Karpas-422 (cell line): ENCODE data around the gene SEL1L3. TPM values are rescaled to one million over a fixed set of nuclear protein-coding genes. Genes with fewer than 3 reads are reported as not detected.

Experiments used
- DNase-seq: peaks from one replicate; pipeline ENCODE4 v3.0.0-alpha.2; 2015
- H2AFZ ChIP-seq: fragments of 200-600 bp; sonication (generic); 2 replicates; pipeline ENCODE4 v1.6.1; 2014; ENCODE audit warnings: antibody characterized with exemption, low read length, mixed read lengths
- H3K27ac ChIP-seq: fragments of 200-600 bp; sonication (generic); 2 replicates; pipeline ENCODE4 v1.5.1; 2014; ENCODE audit warnings: mild to moderate bottlenecking, low read length, moderate library complexity
- H3K27me3 ChIP-seq: fragments of 200-600 bp; sonication (generic); 2 replicates; pipeline ENCODE4 v1.6.1; 2014; ENCODE audit warnings: low read length, mixed read lengths
- H3K36me3 ChIP-seq: fragments of 200-600 bp; sonication (generic); 2 replicates; pipeline ENCODE4 v1.6.1; 2014; ENCODE audit warnings: low read length, mixed read lengths; ENCODE audit not compliant: insufficient read depth
- H3K4me1 ChIP-seq: fragments of 200-600 bp; sonication (generic); 2 replicates; pipeline ENCODE4 v1.6.1; 2014; ENCODE audit warnings: mild to moderate bottlenecking, low read length, mixed read lengths
- H3K4me2 ChIP-seq: fragments of 200-600 bp; sonication (generic); 2 replicates; pipeline ENCODE4 v1.6.1; 2014; ENCODE audit warnings: low read length, low read depth, mild to moderate bottlenecking; ENCODE audit not compliant: poor library complexity, severe bottlenecking
- H3K4me3 ChIP-seq: fragments of 200-600 bp; sonication (generic); 2 replicates; pipeline ENCODE4 v1.5.1; 2014; ENCODE audit warnings: mild to moderate bottlenecking, antibody characterized with exemption, low read length, mixed read lengths
- H3K79me2 ChIP-seq: fragments of 200-600 bp; sonication (generic); 2 replicates; pipeline ENCODE4 v1.6.1; 2014; ENCODE audit warnings: mild to moderate bottlenecking, low read length, mixed read lengths
- H3K9ac ChIP-seq: fragments of 200-600 bp; sonication (generic); 2 replicates; pipeline ENCODE4 v1.6.0; 2014; ENCODE audit warnings: low read length
- H3K9me2 ChIP-seq: fragments of 200-600 bp; sonication (generic), shearing (Covaris generic); replicated peaks from 2 replicates; pipeline ENCODE4 v1.6.0; 2014; ENCODE audit warnings: mild to moderate bottlenecking, low read length, moderate library complexity; ENCODE audit not compliant: insufficient read depth
- H3K9me3 ChIP-seq: fragments of 300-700, 200-600 bp; sonication (generic); 2 replicates; pipeline ENCODE4 v1.6.1; 2014; ENCODE audit warnings: low read length, mixed read lengths
- H4K20me1 ChIP-seq: fragments of 200-600 bp; sonication (generic); 2 replicates; pipeline ENCODE4 v1.6.1; 2014; ENCODE audit warnings: mild to moderate bottlenecking, antibody characterized with exemption, low read length, low read depth; ENCODE audit not compliant: insufficient read depth
- total RNA-seq: library from RNA; depleted of rRNA; stranded (reverse); fragments of >200 nt; shearing (Covaris generic); gene quantifications from 2 replicates; pipeline ENCODE4 v1.2.3, GENCODE V29; 2014; ENCODE audit warnings: low replicate concordance

The SEL1L3 gene
- total RNA-seq, 1 experiment from 2014 or later, result 271 TPM

DNA sequence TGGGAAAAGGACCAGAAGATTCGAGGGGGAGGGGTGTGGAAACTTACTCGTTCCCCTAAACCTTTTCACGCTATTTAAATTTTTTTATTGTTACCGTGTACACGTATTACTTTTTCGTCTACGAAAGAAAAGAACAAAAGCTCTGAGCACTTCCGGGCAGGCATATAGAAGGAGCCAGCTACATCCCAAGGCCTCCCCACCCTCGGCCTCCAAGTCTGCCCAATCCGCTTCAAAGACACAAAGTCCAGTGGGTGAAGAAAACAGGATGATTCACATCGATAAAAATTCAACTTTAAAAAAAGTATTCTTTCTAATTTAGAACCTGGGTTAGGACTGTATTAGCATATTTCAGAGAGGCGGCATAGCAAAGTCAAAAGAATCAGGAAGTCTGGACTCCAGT, 23.1 kb downstream of the SEL1L3 start:
- Histone ChIP-seq H2AFZ (no peak overlapping the region), H3K4me3 (no peak overlapping the region), H3K27me3 (no peaks in the 10 kb centered on the region), H3K9me2 (no peaks in the 10 kb centered on the region), H3K27ac (peak overlapping the region; percentile 97), H3K4me2 (no peak overlapping the region), H3K4me1 (peaks cover 99% of the 10 kb centered on the region), H3K79me2 (peaks cover 91% of the 10 kb centered on the region), H3K36me3 (peaks cover 50% of the 10 kb centered on the region), H3K9ac (no peak overlapping the region), H4K20me1 (peaks cover 5% of the 10 kb centered on the region; the same call in 1 of the 2 replicates), H3K9me3 (no peaks in the 10 kb centered on the region)
- DNase-seq, result no peak

DNA sequence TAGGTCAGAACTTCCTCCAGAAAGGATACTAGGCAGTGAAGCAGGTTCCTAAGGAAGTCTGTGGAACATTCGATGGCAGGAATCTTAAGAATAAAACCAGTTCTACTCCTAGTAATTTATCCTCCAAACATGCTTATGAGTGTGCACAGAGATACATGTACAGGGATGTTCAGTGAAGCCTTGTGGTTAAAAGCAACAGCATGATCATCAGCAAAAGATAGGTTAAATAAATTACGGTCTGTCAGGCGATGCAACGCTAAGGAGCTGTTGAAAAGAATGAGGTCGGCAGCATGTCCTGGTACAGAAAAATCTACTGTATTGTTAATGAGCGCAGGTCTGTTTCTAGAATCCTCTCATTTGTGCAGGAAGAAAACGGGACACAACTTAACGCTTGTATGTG, 23.6 kb downstream of the SEL1L3 start:
- no peak overlapping the region for H3K4me2 ChIP-seq
- no peak overlapping the region for H3K9ac ChIP-seq
- peak overlapping the region; percentile 97 for H3K27ac ChIP-seq
- peaks cover 87% of the 10 kb centered on the region for H3K79me2 ChIP-seq
- peaks cover 5% of the 10 kb centered on the region; the same call in 1 of the 2 replicates for H4K20me1 ChIP-seq
- no peaks in the 10 kb centered on the region for H3K9me3 ChIP-seq
- peaks cover 99% of the 10 kb centered on the region for H3K4me1 ChIP-seq
- H3K4me3 ChIP-seq, result no peak overlapping the region
- DNase-seq, result no peak
- peaks cover 46% of the 10 kb centered on the region for H3K36me3 ChIP-seq
- no peaks in the 10 kb centered on the region for H3K9me2 ChIP-seq
- no peaks in the 10 kb centered on the region for H3K27me3 ChIP-seq
- no peak overlapping the region for H2AFZ ChIP-seq

DNA sequence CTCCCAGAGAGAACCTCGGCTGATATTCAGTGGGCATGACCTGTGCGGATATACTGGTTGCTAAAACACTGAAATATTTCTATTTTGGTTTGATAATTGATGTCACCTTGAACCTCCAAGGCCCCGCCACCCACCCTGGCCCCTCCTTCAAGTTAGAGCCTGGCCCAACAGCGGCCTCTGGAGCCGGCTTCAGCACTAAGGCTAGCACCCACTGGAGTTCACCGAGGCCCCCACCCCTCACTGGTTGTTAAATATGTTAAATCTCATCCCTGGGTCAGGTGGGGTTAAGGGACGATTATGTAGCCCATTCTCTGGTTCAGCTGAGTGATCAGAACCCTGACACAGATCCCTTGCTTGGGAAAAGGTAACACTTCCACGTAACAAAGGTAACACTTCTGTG, 24.3 kb downstream of the SEL1L3 start:
- H4K20me1 ChIP-seq, result peaks cover 5% of the 10 kb centered on the region; the same call in 1 of the 2 replicates
- H3K79me2 ChIP-seq, result peaks cover 87% of the 10 kb centered on the region
- peaks cover 41% of the 10 kb centered on the region for H3K36me3 ChIP-seq
- no peak for DNase-seq
- H3K4me3 ChIP-seq, result no peak overlapping the region
- H3K27me3 ChIP-seq, result no peaks in the 10 kb centered on the region
- no peaks in the 10 kb centered on the region for H3K9me3 ChIP-seq
- H3K9ac ChIP-seq, result no peak overlapping the region
- H3K9me2 ChIP-seq, result no peaks in the 10 kb centered on the region
- peaks cover 99% of the 10 kb centered on the region for H3K4me1 ChIP-seq
- peak overlapping the region; percentile 97 for H3K27ac ChIP-seq
- H3K4me2 ChIP-seq, result no peak overlapping the region
- H2AFZ ChIP-seq, result no peak overlapping the region

DNA sequence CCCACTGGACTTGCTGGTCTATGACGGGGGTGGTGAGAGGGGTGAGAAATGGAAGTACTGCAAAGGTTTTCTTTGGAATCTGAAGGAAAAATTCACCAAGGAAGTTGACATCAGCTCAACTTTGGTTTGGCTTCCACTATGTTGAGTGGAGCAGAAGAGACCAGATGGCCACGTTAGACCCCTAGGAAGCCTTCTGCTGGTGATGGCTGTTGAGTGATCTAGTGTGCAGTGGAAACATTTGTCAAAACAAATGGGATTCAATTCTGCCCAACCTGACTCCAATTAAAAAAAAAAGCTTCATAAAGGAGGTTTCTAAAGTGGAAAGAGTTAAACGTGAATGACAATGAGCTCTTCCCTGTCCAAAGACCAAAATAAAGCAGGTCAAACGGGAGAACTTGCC, 25.7 kb downstream of the SEL1L3 start:
- peaks cover 99% of the 10 kb centered on the region for H3K4me1 ChIP-seq
- no peaks in the 10 kb centered on the region; the same call in 1 of the 2 replicates for H4K20me1 ChIP-seq
- peaks cover 44% of the 10 kb centered on the region for H3K36me3 ChIP-seq
- H3K9me3 ChIP-seq, result no peaks in the 10 kb centered on the region
- peaks cover 87% of the 10 kb centered on the region for H3K79me2 ChIP-seq
- no peak overlapping the region for H3K9ac ChIP-seq
- no peak overlapping the region for H3K4me3 ChIP-seq
- DNase-seq, result no peak
- H3K4me2 ChIP-seq, result no peak overlapping the region
- no peaks in the 10 kb centered on the region for H3K27me3 ChIP-seq
- no peak overlapping the region for H2AFZ ChIP-seq
- no peaks in the 10 kb centered on the region for H3K9me2 ChIP-seq
- peak overlapping the region; percentile 97 for H3K27ac ChIP-seq

DNA sequence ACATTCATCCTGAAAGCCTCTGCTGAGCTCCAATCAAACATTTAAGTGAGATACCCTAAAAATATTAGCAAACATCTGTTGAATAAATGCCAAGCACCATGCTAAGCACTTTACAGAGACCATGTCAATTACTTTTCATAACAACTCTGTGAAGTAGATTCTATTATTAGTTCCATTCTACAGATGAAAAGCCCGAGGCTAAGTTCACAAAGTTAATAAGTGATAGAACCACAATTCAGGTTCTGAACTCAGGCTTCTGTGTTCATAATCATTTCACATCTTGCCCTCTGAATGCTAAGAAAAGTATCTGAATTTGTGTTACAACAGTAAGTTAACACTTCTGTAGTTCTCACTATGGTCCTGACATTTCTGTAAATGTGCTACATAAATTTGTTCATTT, 27.4 kb downstream of the SEL1L3 start:
- H3K79me2 ChIP-seq, result peaks cover 84% of the 10 kb centered on the region
- H3K9me2 ChIP-seq, result no peaks in the 10 kb centered on the region
- H4K20me1 ChIP-seq, result no peaks in the 10 kb centered on the region; the same call in 1 of the 2 replicates
- peaks cover 98% of the 10 kb centered on the region for H3K4me1 ChIP-seq
- H3K9ac ChIP-seq, result peak overlapping the region; percentile 47
- H3K9me3 ChIP-seq, result no peaks in the 10 kb centered on the region
- H2AFZ ChIP-seq, result no peak overlapping the region
- H3K27ac ChIP-seq, result peak overlapping the region; percentile 97
- peak overlapping the region; percentile 47 for H3K4me3 ChIP-seq
- H3K27me3 ChIP-seq, result no peaks in the 10 kb centered on the region
- peak; percentile 74 for DNase-seq
- peaks cover 58% of the 10 kb centered on the region for H3K36me3 ChIP-seq
- H3K4me2 ChIP-seq, result peak overlapping the region; percentile 69

DNA sequence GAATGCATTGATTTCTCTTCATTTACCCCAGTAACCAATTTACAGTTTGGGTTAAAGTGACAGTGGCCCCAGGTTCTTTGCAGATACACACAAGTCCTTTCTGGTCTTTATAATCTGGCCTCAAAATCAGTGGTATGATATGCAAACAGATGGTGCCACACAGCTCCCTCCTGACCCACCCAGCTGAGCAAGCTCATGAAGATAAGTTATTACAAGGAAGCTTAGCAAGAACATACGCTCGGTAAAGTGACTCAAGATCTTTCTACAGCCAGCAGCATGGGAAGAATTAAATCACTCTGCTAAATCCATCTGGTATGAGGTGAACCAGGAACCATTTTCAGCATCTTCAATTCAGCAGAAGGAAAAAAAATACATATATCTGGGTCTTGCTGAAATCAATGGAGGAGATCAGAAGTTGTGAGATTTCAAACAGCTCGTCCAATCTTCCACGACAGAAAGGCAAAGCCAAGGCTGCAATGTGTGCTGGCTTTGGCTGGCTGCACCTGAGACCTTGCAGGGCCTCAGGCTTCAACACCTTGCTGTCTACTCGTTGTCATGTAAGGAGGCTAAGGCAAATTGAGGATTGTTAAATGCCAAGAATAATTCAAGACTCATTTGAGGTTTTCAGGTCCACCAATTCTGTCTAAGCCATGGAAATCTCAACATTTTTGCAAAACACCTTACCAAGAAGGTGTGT, 28.2 kb downstream of the SEL1L3 start:
- peak overlapping the region; percentile 47 for H3K4me3 ChIP-seq
- DNase-seq, result peak; percentile 94
- H3K27me3 ChIP-seq, result no peaks in the 10 kb centered on the region
- H3K36me3 ChIP-seq, result peaks cover 62% of the 10 kb centered on the region
- H3K27ac ChIP-seq, result peak overlapping the region; percentile 97
- H3K79me2 ChIP-seq, result peaks cover 84% of the 10 kb centered on the region
- H3K9me2 ChIP-seq, result no peaks in the 10 kb centered on the region
- H3K9ac ChIP-seq, result peak overlapping the region; percentile 62
- H3K4me1 ChIP-seq, result peaks cover 98% of the 10 kb centered on the region
- H2AFZ ChIP-seq, result no peak overlapping the region
- peak overlapping the region; percentile 69 for H3K4me2 ChIP-seq
- H3K9me3 ChIP-seq, result no peaks in the 10 kb centered on the region
- H4K20me1 ChIP-seq, result no peaks in the 10 kb centered on the region; the same call in 1 of the 2 replicates

DNA sequence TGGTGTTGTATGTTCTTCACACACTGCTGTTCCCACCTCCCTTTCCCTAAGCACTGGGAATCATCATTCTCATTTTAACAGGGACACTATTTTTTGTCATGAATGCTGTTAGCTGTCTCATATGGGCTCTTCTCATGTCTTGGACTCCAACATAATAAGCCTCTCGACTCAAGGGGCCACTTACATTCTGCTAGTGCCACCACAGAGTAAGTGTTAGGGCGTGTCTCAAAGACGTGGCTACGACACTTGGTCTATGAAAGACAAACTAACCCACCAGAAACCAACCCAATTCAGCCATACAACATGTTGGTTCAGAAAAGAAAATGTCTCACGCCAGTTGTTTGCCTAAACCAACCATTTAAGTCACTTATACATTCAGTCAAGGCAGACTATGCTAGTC, 32.2 kb downstream of the SEL1L3 start:
- Histone ChIP-seq H3K27ac (peak overlapping the region; percentile 84), H3K36me3 (peaks cover 61% of the 10 kb centered on the region), H3K79me2 (peaks cover 76% of the 10 kb centered on the region), H2AFZ (no peak overlapping the region), H3K4me3 (no peak overlapping the region), H3K4me2 (peak overlapping the region; percentile 3), H3K9me2 (no peaks in the 10 kb centered on the region), H3K4me1 (peaks cover 83% of the 10 kb centered on the region), H4K20me1 (no peaks in the 10 kb centered on the region), H3K9ac (no peak overlapping the region), H3K9me3 (no peaks in the 10 kb centered on the region), H3K27me3 (no peaks in the 10 kb centered on the region)
- no peak for DNase-seq

DNA sequence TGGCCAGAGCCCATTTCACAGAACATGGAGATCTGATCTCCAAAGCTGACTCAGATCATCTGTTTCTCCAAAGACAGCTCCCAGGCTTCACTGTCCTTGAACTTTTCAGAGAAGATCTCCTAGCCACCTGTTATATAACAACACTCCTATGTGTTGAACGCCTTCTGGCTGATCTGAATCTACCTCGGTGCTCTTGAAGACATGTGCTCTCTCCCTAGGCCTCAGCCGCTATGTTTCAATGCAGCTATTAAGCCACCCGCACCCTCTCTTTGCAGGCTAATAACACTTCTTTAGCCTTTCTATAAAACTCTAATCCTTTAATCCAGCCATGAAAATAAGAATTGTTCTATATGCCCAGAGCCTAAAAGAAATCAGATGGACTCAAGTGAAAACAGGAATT, 34.9 kb downstream of the SEL1L3 start:
- peaks cover 78% of the 10 kb centered on the region for H3K79me2 ChIP-seq
- peak overlapping the region; percentile 11 for H3K4me2 ChIP-seq
- no peaks in the 10 kb centered on the region for H3K9me2 ChIP-seq
- no peaks in the 10 kb centered on the region for H3K27me3 ChIP-seq
- peaks cover 67% of the 10 kb centered on the region for H3K36me3 ChIP-seq
- H4K20me1 ChIP-seq, result no peaks in the 10 kb centered on the region
- peaks cover 57% of the 10 kb centered on the region for H3K4me1 ChIP-seq
- no peak for DNase-seq
- no peak overlapping the region for H3K4me3 ChIP-seq
- H3K9ac ChIP-seq, result peak overlapping the region; percentile 5; the same call in 1 of the 2 replicates
- no peak overlapping the region for H2AFZ ChIP-seq
- H3K27ac ChIP-seq, result peak overlapping the region; percentile 84
- H3K9me3 ChIP-seq, result no peaks in the 10 kb centered on the region
